SK-N-SH treated with all-trans-retinoic acid at 6 μM for 48 hours (cell line): ENCODE measurements around the gene RNF40.

Source experiments
- ATAC-seq: fragments of 200-7000 bp; cut with Tn5 transposase; 3 replicates; pipeline ENCODE4 v1.9.1; 2020; ENCODE audit warnings: mild to moderate bottlenecking, moderate library complexity
- ARNTL ChIP-seq: fragments of 450-650 bp; formaldehyde crosslinking; IDR thresholded peaks from 2 replicates; pipeline ENCODE4 v1.5.0; 2020; ENCODE audit warnings: low read depth, mild to moderate bottlenecking, moderate library complexity, borderline replicate concordance
- BACH2 ChIP-seq: fragments of 250-450 bp; sonication (Bioruptor Pico); IDR thresholded peaks from 2 replicates; pipeline ENCODE4 v1.9.0; 2021; ENCODE audit warnings: mild to moderate bottlenecking, borderline replicate concordance
- CSDC2 ChIP-seq: fragments of 250-450 bp; sonication (Bioruptor Pico); IDR thresholded peaks from 2 replicates; pipeline ENCODE4 v1.5.0; 2020; ENCODE audit warnings: mild to moderate bottlenecking, moderate library complexity
- ESRRG ChIP-seq: fragments of 250-450 bp; sonication (Bioruptor Pico); IDR thresholded peaks from 2 replicates; pipeline ENCODE4 v1.6.1; 2021; ENCODE audit warnings: mild to moderate bottlenecking
- ISL1 ChIP-seq: fragments of 250-450 bp; sonication (Bioruptor Pico); IDR thresholded peaks from 2 replicates; pipeline ENCODE4 v2.1.2; 2022; ENCODE audit warnings: mild to moderate bottlenecking, moderate library complexity
- OSR1 ChIP-seq: fragments of 250-450 bp; sonication (Bioruptor Pico); IDR thresholded peaks from 2 replicates; pipeline ENCODE4 v1.8.0; 2022; ENCODE audit warnings: moderate library complexity, mild to moderate bottlenecking, inconsistent platforms
- PATZ1 ChIP-seq: fragments of 250-450 bp; sonication (Bioruptor Pico); IDR thresholded peaks from 2 replicates; pipeline ENCODE4 v1.8.0; 2020; ENCODE audit warnings: mild to moderate bottlenecking, moderate library complexity, borderline replicate concordance
- POU6F1 ChIP-seq: fragments of 250-450 bp; sonication (Bioruptor Pico); IDR thresholded peaks from 2 replicates; pipeline ENCODE4 v1.8.0; 2021; ENCODE audit warnings: low read depth, mild to moderate bottlenecking, moderate library complexity, borderline replicate concordance
- PPARA ChIP-seq: fragments of 250-450 bp; sonication (Bioruptor Pico); IDR thresholded peaks from 2 replicates; pipeline ENCODE4 v1.5.0; 2020; ENCODE audit warnings: mild to moderate bottlenecking, borderline replicate concordance
- RARB ChIP-seq: fragments of 250-450 bp; sonication (Bioruptor Pico); IDR thresholded peaks from 2 replicates; pipeline ENCODE4 v1.8.0; 2021; ENCODE audit warnings: mild to moderate bottlenecking, moderate library complexity
- SNAI2 ChIP-seq: fragments of 250-450 bp; sonication (Bioruptor Pico); IDR thresholded peaks from 2 replicates; pipeline ENCODE4 v1.5.0; 2020; ENCODE audit warnings: mild to moderate bottlenecking, moderate library complexity
- TCF4 ChIP-seq: fragments of 250-450 bp; sonication (Bioruptor Pico); IDR thresholded peaks from 2 replicates; pipeline ENCODE4 v1.8.0; 2021; ENCODE audit warnings: mild to moderate bottlenecking, moderate library complexity, borderline replicate concordance
- TOX ChIP-seq: fragments of 250-450 bp; sonication (Bioruptor Pico); IDR thresholded peaks from 2 replicates; pipeline ENCODE4 v1.8.0; 2021; ENCODE audit warnings: mild to moderate bottlenecking, moderate library complexity, borderline replicate concordance
- TSHZ2 ChIP-seq: fragments of 250-450 bp; sonication (Bioruptor Pico); IDR thresholded peaks from 2 replicates; pipeline ENCODE4 v1.5.0; 2020; ENCODE audit warnings: mild to moderate bottlenecking, moderate library complexity
- ZC3H10 ChIP-seq: fragments of 250-450 bp; sonication (Bioruptor Pico); IDR thresholded peaks from 2 replicates; pipeline ENCODE4 v1.5.1; 2021; ENCODE audit warnings: mild to moderate bottlenecking, moderate library complexity
- ZFP3 ChIP-seq: fragments of 250-450 bp; sonication (Bioruptor Pico); IDR thresholded peaks from 2 replicates; pipeline ENCODE4 v1.5.0; 2020; ENCODE audit warnings: mild to moderate bottlenecking, moderate library complexity
- ZFP30 ChIP-seq: fragments of 450-650 bp; formaldehyde crosslinking; IDR thresholded peaks from 2 replicates; pipeline ENCODE4 v1.5.0; 2022; ENCODE audit warnings: mild to moderate bottlenecking, moderate library complexity
- ZNF565 ChIP-seq: fragments of 450-650 bp; formaldehyde crosslinking; conservative IDR thresholded peaks from 2 replicates; pipeline ENCODE4 v1.5.0; 2020; ENCODE audit warnings: low read depth, mild to moderate bottlenecking, moderate library complexity
- ZNF70 ChIP-seq: fragments of 450-650 bp; formaldehyde crosslinking; IDR thresholded peaks from 2 replicates; pipeline ENCODE4 v1.5.0; 2020; ENCODE audit warnings: mild to moderate bottlenecking, moderate library complexity
- ZNF8 ChIP-seq: fragments of 450-650 bp; formaldehyde crosslinking; IDR thresholded peaks from 2 replicates; pipeline ENCODE4 v1.5.0; 2020; ENCODE audit warnings: mild to moderate bottlenecking, moderate library complexity
- TF ChIP-seq, protein P1 (sequence below): fragments of 250-450 bp; sonication (Bioruptor Pico); IDR thresholded peaks from 2 replicates; pipeline ENCODE4 v1.5.1; 2021; ENCODE audit warnings: mild to moderate bottlenecking, moderate library complexity

Gene RNF40

GRCh38 chr16:30797670-30798309 is 35.7 kb downstream of the RNF40 start (continued):
- TF ChIP-seq TSHZ2 (CRISPR knock-in tag) (no peak), ZFP30 (CRISPR knock-in tag) (no peak), CSDC2 (no peak), ARNTL (CRISPR knock-in tag) (no peak), ZC3H10 (CRISPR knock-in tag) (no peak), BACH2 (no peak)

- no peak for TF ChIP-seq ZFP30 (CRISPR knock-in tag)
- no peak for ATAC-seq
These were observed 40.8 kb downstream of the RNF40 start for GRCh38 chr16:30802936-30803335.

DNA sequence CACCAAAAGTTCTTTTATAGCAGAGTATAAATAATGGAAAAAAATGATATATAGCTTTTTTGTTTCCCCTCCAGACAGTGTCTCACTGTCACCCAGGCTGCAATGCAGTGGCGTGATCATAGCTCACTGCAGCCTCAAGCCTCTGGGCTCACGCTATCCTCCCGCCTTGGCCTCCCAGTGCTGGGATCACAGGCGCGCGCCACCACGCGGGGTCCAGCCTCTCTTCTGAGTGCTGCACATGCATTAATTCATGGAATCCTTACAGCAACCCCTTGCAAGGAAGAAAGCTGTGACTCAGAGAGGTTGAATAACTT is 42.9 kb downstream of the RNF40 start:
- TF ChIP-seq TOX (CRISPR knock-in tag): no peak
- no peak for TF ChIP-seq TCF4 (CRISPR knock-in tag)
- no peak for TF ChIP-seq BACH2
- TF ChIP-seq ZFP3 (CRISPR knock-in tag): no peak
- TF ChIP-seq ZFP30 (CRISPR knock-in tag): no peak
- TF ChIP-seq SNAI2: no peak
- no peak for TF ChIP-seq PATZ1 (CRISPR knock-in tag)
- no peak for TF ChIP-seq PPARA (CRISPR knock-in tag)
- TF ChIP-seq ISL1: no peak
- TF ChIP-seq RARB: no peak
- no peak for TF ChIP-seq ZC3H10 (CRISPR knock-in tag)
- no peak for TF ChIP-seq ZNF565 (CRISPR knock-in tag)
- TF ChIP-seq, protein P1, sequence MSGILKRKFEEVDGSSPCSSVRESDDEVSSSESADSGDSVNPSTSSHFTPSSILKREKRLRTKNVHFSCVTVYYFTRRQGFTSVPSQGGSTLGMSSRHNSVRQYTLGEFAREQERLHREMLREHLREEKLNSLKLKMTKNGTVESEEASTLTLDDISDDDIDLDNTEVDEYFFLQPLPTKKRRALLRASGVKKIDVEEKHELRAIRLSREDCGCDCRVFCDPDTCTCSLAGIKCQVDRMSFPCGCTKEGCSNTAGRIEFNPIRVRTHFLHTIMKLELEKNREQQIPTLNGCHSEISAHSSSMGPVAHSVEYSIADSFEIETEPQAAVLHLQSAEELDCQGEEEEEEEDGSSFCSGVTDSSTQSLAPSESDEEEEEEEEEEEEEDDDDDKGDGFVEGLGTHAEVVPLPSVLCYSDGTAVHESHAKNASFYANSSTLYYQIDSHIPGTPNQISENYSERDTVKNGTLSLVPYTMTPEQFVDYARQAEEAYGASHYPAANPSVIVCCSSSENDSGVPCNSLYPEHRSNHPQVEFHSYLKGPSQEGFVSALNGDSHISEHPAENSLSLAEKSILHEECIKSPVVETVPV (CRISPR knock-in tag): no peak
- no peak for TF ChIP-seq ESRRG
- no peak for TF ChIP-seq ZNF70 (CRISPR knock-in tag)
- no peak for TF ChIP-seq OSR1 (CRISPR knock-in tag)
- no peak for TF ChIP-seq POU6F1 (CRISPR knock-in tag)
- TF ChIP-seq, all 23 proteins: peak for 0
- no peak; the same call in 2 of the 3 replicates for ATAC-seq

GRCh38 chr16:30805370-30806169 is 43.4 kb downstream of the RNF40 start:
- ATAC-seq: peak; percentile 96
- TF ChIP-seq CSDC2 (no peak), ARNTL (CRISPR knock-in tag) (no peak), ZFP3 (CRISPR knock-in tag) (0 out of 2 replicates have a peak, but pooled peaks have one; percentile 68), ESRRG (0 out of 2 replicates have a peak, but pooled peaks have one; percentile 28), ZNF8 (CRISPR knock-in tag) (no peak), PPARA (CRISPR knock-in tag) (no peak), TSHZ2 (CRISPR knock-in tag) (0 out of 2 replicates have a peak, but pooled peaks have one; percentile 17)
- TF ChIP-seq, all 23 proteins: peak for 3
